Endothelial cell (in vitro differentiated cells): ENCODE measurements around the gene TMEM11. TPM values are rescaled to one million over a fixed set of nuclear protein-coding genes. Genes with fewer than 3 reads are reported as not detected.

Experiments
- DNase-seq: peaks from one replicate; pipeline ENCODE4 v3.0.0; 2021; ENCODE audit warnings: low spot score
- H3K27ac Mint-ChIP-seq: one replicate; pipeline ENCODE4 v1.8.0; 2021; ENCODE audit warnings: mixed read lengths, inconsistent platforms; ENCODE audit not compliant: unreplicated experiment
- H3K27me3 Mint-ChIP-seq: one replicate; pipeline ENCODE4 v1.8.0; 2021; ENCODE audit warnings: mild to moderate bottlenecking, moderate library complexity, mixed read lengths, inconsistent platforms; ENCODE audit not compliant: unreplicated experiment
- H3K36me3 Mint-ChIP-seq: one replicate; pipeline ENCODE4 v1.8.0; 2021; ENCODE audit warnings: mild to moderate bottlenecking, low read depth, mixed read lengths, inconsistent platforms; ENCODE audit not compliant: unreplicated experiment
- H3K4me1 Mint-ChIP-seq: one replicate; pipeline ENCODE4 v1.8.0; 2021; ENCODE audit warnings: mild to moderate bottlenecking, mixed read lengths, inconsistent platforms; ENCODE audit not compliant: unreplicated experiment
- H3K4me3 Mint-ChIP-seq: one replicate; pipeline ENCODE4 v1.8.0; 2021; ENCODE audit warnings: mild to moderate bottlenecking, mixed read lengths, inconsistent platforms; ENCODE audit not compliant: unreplicated experiment
- H3K9me3 Mint-ChIP-seq: one replicate; pipeline ENCODE4 v1.8.0; 2021; ENCODE audit warnings: mixed read lengths, inconsistent platforms; ENCODE audit not compliant: unreplicated experiment
- CTCF ChIP-seq: fragments of 200-600 bp; sonication (generic); IDR thresholded peaks from one replicate; pipeline ENCODE4 v1.5.0; 2021; ENCODE audit warnings: antibody characterized with exemption; ENCODE audit not compliant: unreplicated experiment
- total RNA-seq: library from RNA; stranded (reverse); fragmentation: NEBNext Ultra II Directional; extraction: Animal tissue kit (Norgen Biotek cat#: 25700); gene quantifications from one replicate; pipeline ENCODE4 v1.2.1, GENCODE V29; 2021; ENCODE audit not compliant: unreplicated experiment

TMEM11 gene
- total RNA-seq, 1 donor from 2014 or later, result 36.9 TPM

GRCh38 chr17:21213638-21214014 is 335 bp downstream of the TMEM11 start:
- peaks cover 21% of the 10 kb centered on the region for H3K36me3 Mint-ChIP-seq
- TF ChIP-seq CTCF, result no peak
- H3K9me3 Mint-ChIP-seq, result no peaks in the 10 kb centered on the region
- peak overlapping the region; percentile 98 for H3K4me3 Mint-ChIP-seq
- H3K4me1 Mint-ChIP-seq, result peaks cover 52% of the 10 kb centered on the region
- peak; percentile 56 for DNase-seq
- H3K27ac Mint-ChIP-seq, result no peak overlapping the region
- H3K27me3 Mint-ChIP-seq, result peaks cover 16% of the 10 kb centered on the region

- TF ChIP-seq CTCF, result no peak
- Mint-ChIP-seq H3K4me3 (peak overlapping the region; percentile 98), H3K27ac (peak overlapping the region; percentile 95), H3K36me3 (peaks cover 25% of the 10 kb centered on the region), H3K9me3 (no peaks in the 10 kb centered on the region), H3K27me3 (peaks cover 16% of the 10 kb centered on the region), H3K4me1 (peaks cover 52% of the 10 kb centered on the region)
- DNase-seq, result no peak
Measured at GRCh38 chr17:21212826-21213637, 929 bp downstream of the TMEM11 start.

- H3K9me3 Mint-ChIP-seq, result no peaks in the 10 kb centered on the region
- peaks cover 15% of the 10 kb centered on the region for H3K27me3 Mint-ChIP-seq
- no peak for TF ChIP-seq CTCF
- H3K36me3 Mint-ChIP-seq, result peaks cover 22% of the 10 kb centered on the region
- no peak overlapping the region for H3K27ac Mint-ChIP-seq
- peak overlapping the region; percentile 98 for H3K4me3 Mint-ChIP-seq
- H3K4me1 Mint-ChIP-seq, result peaks cover 50% of the 10 kb centered on the region
- no peak for DNase-seq
Measured at GRCh38 chr17:21211825-21212479, 2.0 kb downstream of the TMEM11 start.

- no peak for DNase-seq
- TF ChIP-seq CTCF, result no peak
- Mint-ChIP-seq H3K9me3 (no peaks in the 10 kb centered on the region), H3K27me3 (peaks cover 11% of the 10 kb centered on the region), H3K4me3 (peak overlapping the region; percentile 27), H3K4me1 (peaks cover 41% of the 10 kb centered on the region), H3K36me3 (peaks cover 24% of the 10 kb centered on the region), H3K27ac (no peak overlapping the region)
Measured at GRCh38 chr17:21210411-21211076, 3.4 kb downstream of the TMEM11 start.
